Measurements from ENCODE around the gene APBA3.

GRCh38 chr19:3723110-3723488, 38.4 kb downstream of the APBA3 start:
- TF ChIP-seq GABPB2 (CRISPR knock-in tag; conservative IDR thresholded peaks at IDR 0.05) (no peak), CTCF (IDR thresholded peaks at IDR 0.05 in 2 of 3, conservative IDR thresholded peaks at IDR 0.05 in 1 of 3; ENCODE audit: insufficient read depth in 2 of 3, low read depth in 1 of 3, low read length in 3 of 3) (no peak), RFX5 (IDR thresholded peaks at IDR 0.05; ENCODE audit: low read depth, low read length) (no peak), TBL1XR1 (IDR thresholded peaks at IDR 0.05; ENCODE audit: low read length in 2 of 2) (no peak), NFYB (IDR thresholded peaks at IDR 0.05; ENCODE audit: extremely low read depth, insufficient read length) (no peak)
